ENCODE data around the gene ERICH6B.

DNA sequence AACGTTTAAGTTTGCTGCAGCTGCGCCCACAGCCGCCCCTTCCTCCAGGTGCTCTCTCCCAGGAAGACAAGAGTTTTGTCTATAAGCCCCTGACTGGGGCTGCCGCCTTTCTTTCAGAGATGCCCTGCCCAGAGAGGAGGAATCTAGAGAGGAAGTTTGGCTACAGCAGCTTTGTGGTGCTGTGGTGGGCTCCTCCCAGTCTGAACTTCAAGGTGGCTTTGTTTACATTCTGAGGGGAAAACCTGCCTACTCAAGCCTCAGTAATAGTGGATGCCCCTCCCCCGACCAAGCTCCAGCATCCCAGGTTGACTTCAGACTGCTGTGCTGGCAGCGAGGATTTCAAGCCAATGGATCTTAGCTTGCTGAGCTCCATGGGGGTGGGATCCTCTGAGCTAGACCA, 6.4 kb upstream of the ERICH6B start:
- TF ChIP-seq NFIC (IDR thresholded peaks at IDR 0.05; ENCODE audit: low read depth, low read length), result no peak
- no peak for TF ChIP-seq DPF2 (IDR thresholded peaks at IDR 0.05)
- TF ChIP-seq, protein P1, sequence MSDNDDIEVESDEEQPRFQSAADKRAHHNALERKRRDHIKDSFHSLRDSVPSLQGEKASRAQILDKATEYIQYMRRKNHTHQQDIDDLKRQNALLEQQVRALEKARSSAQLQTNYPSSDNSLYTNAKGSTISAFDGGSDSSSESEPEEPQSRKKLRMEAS (IDR thresholded peaks at IDR 0.05; ENCODE audit: low read depth, low read length), result no peak
- no peak for TF ChIP-seq HDAC2 (IDR thresholded peaks at IDR 0.05)
- TF ChIP-seq, protein P2, sequence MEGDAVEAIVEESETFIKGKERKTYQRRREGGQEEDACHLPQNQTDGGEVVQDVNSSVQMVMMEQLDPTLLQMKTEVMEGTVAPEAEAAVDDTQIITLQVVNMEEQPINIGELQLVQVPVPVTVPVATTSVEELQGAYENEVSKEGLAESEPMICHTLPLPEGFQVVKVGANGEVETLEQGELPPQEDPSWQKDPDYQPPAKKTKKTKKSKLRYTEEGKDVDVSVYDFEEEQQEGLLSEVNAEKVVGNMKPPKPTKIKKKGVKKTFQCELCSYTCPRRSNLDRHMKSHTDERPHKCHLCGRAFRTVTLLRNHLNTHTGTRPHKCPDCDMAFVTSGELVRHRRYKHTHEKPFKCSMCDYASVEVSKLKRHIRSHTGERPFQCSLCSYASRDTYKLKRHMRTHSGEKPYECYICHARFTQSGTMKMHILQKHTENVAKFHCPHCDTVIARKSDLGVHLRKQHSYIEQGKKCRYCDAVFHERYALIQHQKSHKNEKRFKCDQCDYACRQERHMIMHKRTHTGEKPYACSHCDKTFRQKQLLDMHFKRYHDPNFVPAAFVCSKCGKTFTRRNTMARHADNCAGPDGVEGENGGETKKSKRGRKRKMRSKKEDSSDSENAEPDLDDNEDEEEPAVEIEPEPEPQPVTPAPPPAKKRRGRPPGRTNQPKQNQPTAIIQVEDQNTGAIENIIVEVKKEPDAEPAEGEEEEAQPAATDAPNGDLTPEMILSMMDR (IDR thresholded peaks at IDR 0.05 in 2 of 3, conservative IDR thresholded peaks at IDR 0.05 in 1 of 3; ENCODE audit: control insufficient read depth in 2 of 3, extremely low read depth in 1 of 3, insufficient read depth in 1 of 3, low read depth in 3 of 3, low read length in 3 of 3), result no peak
- TF ChIP-seq SMC3 (IDR thresholded peaks at IDR 0.05; ENCODE audit: borderline replicate concordance, low read length), result no peak
- no peak for TF ChIP-seq TAF1 (IDR thresholded peaks at IDR 0.05; ENCODE audit: borderline replicate concordance, low read depth, low read length)
- TF ChIP-seq, protein P3, sequence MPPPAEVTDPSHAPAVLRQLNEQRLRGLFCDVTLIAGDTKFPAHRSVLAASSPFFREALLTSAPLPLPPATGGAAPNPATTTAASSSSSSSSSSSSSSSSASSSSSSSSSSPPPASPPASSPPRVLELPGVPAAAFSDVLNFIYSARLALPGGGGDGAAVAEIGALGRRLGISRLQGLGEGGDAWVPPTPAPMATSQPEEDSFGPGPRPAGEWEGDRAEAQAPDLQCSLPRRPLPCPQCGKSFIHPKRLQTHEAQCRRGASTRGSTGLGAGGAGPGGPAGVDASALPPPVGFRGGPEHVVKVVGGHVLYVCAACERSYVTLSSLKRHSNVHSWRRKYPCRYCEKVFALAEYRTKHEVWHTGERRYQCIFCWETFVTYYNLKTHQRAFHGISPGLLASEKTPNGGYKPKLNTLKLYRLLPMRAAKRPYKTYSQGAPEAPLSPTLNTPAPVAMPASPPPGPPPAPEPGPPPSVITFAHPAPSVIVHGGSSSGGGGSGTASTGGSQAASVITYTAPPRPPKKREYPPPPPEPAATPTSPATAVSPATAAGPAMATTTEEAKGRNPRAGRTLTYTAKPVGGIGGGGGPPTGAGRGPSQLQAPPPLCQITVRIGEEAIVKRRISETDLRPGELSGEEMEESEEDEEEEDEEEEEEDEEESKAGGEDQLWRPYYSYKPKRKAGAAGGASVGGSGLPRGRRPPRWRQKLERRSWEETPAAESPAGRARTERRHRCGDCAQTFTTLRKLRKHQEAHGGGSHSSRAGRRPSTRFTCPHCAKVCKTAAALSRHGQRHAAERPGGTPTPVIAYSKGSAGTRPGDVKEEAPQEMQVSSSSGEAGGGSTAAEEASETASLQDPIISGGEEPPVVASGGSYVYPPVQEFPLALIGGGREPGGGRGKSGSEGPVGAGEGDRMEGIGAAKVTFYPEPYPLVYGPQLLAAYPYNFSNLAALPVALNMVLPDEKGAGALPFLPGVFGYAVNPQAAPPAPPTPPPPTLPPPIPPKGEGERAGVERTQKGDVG (CRISPR knock-in tag; IDR thresholded peaks at IDR 0.05), result no peak
- TF ChIP-seq POLR2AphosphoS5 (IDR thresholded peaks at IDR 0.05; ENCODE audit: low read length), result no peak
